HepG2 (cell line): Measurements from ENCODE around the gene CCDC150. TPM values are rescaled to one million over a fixed set of nuclear protein-coding genes. Genes with fewer than 3 reads are reported as not detected.

ENCODE experiments used
- DBP ChIP-seq: sonication (generic); formaldehyde crosslinking; IDR thresholded peaks from 2 replicates; pipeline ENCODE4 v1.4.0; 2020; ENCODE audit warnings: missing genetic modification reagents; ENCODE audit errors: not compliant biosample characterization
- ELF1 ChIP-seq: sonication (generic); formaldehyde crosslinking; IDR thresholded peaks from 2 replicates; pipeline ENCODE4 v1.4.0; 2020; ENCODE audit warnings: missing genetic modification reagents
- FLYWCH1 ChIP-seq: sonication (generic); formaldehyde crosslinking; IDR thresholded peaks from 2 replicates; pipeline ENCODE4 v1.8.1; 2023; ENCODE audit warnings: mild to moderate bottlenecking, missing genetic modification reagents
- HMG20A ChIP-seq: IDR thresholded peaks from 2 replicates; pipeline ENCODE4 v1.6.1; 2016; ENCODE audit warnings: borderline replicate concordance
- HNF1B ChIP-seq: sonication (generic); formaldehyde crosslinking; IDR thresholded peaks from 2 replicates; pipeline ENCODE4 v1.5.1; 2020; ENCODE audit warnings: mild to moderate bottlenecking, moderate library complexity, missing genetic modification reagents
- NKX3-1 ChIP-seq: sonication (generic); formaldehyde crosslinking; IDR thresholded peaks from 2 replicates; pipeline ENCODE4 v1.5.0; 2020; ENCODE audit warnings: missing genetic modification reagents
- RBFOX2 ChIP-seq: fragments of 200-400 bp; formaldehyde crosslinking; IDR thresholded peaks from 2 replicates; pipeline ENCODE4 v1.6.1; 2017; ENCODE audit warnings: low read depth, mild to moderate bottlenecking, low read length
- RBM39 ChIP-seq: fragments of 200-400 bp; formaldehyde crosslinking; IDR thresholded peaks from one replicate; pipeline ENCODE4 v1.6.1; 2018; ENCODE audit warnings: antibody characterized with exemption, mild to moderate bottlenecking, low read depth, low read length; ENCODE audit not compliant: poor library complexity, severe bottlenecking
- RERE ChIP-seq: IDR thresholded peaks from 2 replicates; pipeline ENCODE4 v1.6.1; 2016; ENCODE audit warnings: low read depth, missing genetic modification reagents, missing compliant biosample characterization
- YEATS2 ChIP-seq: sonication (generic); formaldehyde crosslinking; IDR thresholded peaks from 2 replicates; pipeline ENCODE4 v1.4.0; 2020; ENCODE audit warnings: missing genetic modification reagents, borderline replicate concordance
- ZBTB1 ChIP-seq: sonication (generic); formaldehyde crosslinking; IDR thresholded peaks from 2 replicates; pipeline ENCODE4 v1.4.0; 2020; ENCODE audit warnings: missing genetic modification reagents, borderline replicate concordance
- ZNF282 ChIP-seq: fragments of 450-650 bp; IDR thresholded peaks from 2 replicates; pipeline ENCODE4 v1.6.1; 2018; ENCODE audit not compliant: partially characterized antibody
- ZNF331 ChIP-seq: sonication (generic); formaldehyde crosslinking; IDR thresholded peaks from 2 replicates; pipeline ENCODE4 v1.4.0; 2020; ENCODE audit warnings: missing genetic modification reagents
- ZNF569 ChIP-seq: sonication (generic); formaldehyde crosslinking; IDR thresholded peaks from 2 replicates; pipeline ENCODE4 v1.5.0; 2020; ENCODE audit warnings: mild to moderate bottlenecking, missing genetic modification reagents, moderate library complexity, borderline replicate concordance
- ZNF614 ChIP-seq: IDR thresholded peaks from 2 replicates; pipeline ENCODE4 v1.6.1; 2018; ENCODE audit warnings: missing biosample characterization, missing genetic modification reagents, inconsistent platforms, borderline replicate concordance
- polyA plus RNA-seq, 8 experiments: library from polyadenylated mRNA; depleted of rRNA in 3 of 8; stranded (reverse) in 7 of 8; unstranded in 1 of 8; fragments of >200 nt; fragmentation: Illumina TruSeq in 4 of 8; extraction: Trizol in 4 of 8; gene quantifications; 2 replicates each; pipeline versions ENCODE4 v1.2.1 to v1.2.3, GENCODE V29; 2011 to 2016; ENCODE audit warnings: low read depth in 4 of 8, missing spikeins in 1 of 8, mixed read lengths in 1 of 8; ENCODE audit not compliant: insufficient read depth in 1 of 8
- total RNA-seq, 5 experiments: library from RNA; depleted of rRNA; stranded (reverse); fragments of >200 nt; fragmentation: Illumina TruSeq; extraction: Trizol; gene quantifications; 2 replicates each; pipeline ENCODE4 v1.2.3, GENCODE V29; 2016; ENCODE audit warnings: low read depth in 1 of 5

Gene CCDC150
- total and polyA plus RNA-seq, 2 of the 13 experiments (the other 11 are each of a cell fraction or from before 2014, with no cell fraction given): 14.9 to 32.6 TPM

- TF ChIP-seq RERE (CRISPR knock-in tag): no peak
- peak; percentile 78; the same call in 1 of the 2 replicates for TF ChIP-seq HNF1B
- TF ChIP-seq ZNF282: no peak
- no peak for TF ChIP-seq NKX3-1
- TF ChIP-seq ZNF569 (CRISPR knock-in tag): 0 out of 2 replicates have a peak, but pooled peaks have one; percentile 56
- 0 out of 2 replicates have a peak, but pooled peaks have one; percentile 23 for TF ChIP-seq ZNF331 (CRISPR knock-in tag)
- no peak for TF ChIP-seq DBP (CRISPR knock-in tag)
- TF ChIP-seq ZNF614 (CRISPR knock-in tag): peak; percentile 70
- TF ChIP-seq RBM39: no peak
- no peak for TF ChIP-seq ZBTB1
- no peak for TF ChIP-seq FLYWCH1 (CRISPR knock-in tag)
- peak; percentile 41; the same call in 1 of the 2 replicates for TF ChIP-seq HMG20A
- peak; percentile 83 for TF ChIP-seq ELF1 (CRISPR knock-in tag)
- no peak for TF ChIP-seq RBFOX2
- no peak for TF ChIP-seq YEATS2
These were observed 89.9 kb downstream of the CCDC150 start (continued) for GRCh38 chr2:196729418-196729817.
